Gastrocnemius medialis (tissue), 4 donors: ENCODE data around the gene ELK4.

Experiments
- CTCF ChIP-seq, 5 experiments: fragments of 450-650 bp in 3 of 5; fragments of 200-600 bp in 2 of 5; sonication (generic) in 2 of 5; IDR thresholded peaks in 4 of 5; conservative IDR thresholded peaks in 1 of 5; 1 replicate in 4 of 5; 2 replicates in 1 of 5; pipeline ENCODE4 v1.5.1; 2016 to 2019; ENCODE audit warnings: antibody characterized with exemption in 5 of 5, mild to moderate bottlenecking in 3 of 5, moderate library complexity in 3 of 5
- POLR2A ChIP-seq, 2 donors: fragments of 450-650 bp; IDR thresholded peaks; one replicate each; pipeline ENCODE4 v1.6.1; 2017; ENCODE audit warnings: antibody characterized with exemption in 2 of 2, mild to moderate bottlenecking in 2 of 2, moderate library complexity in 2 of 2

- TF ChIP-seq CTCF (IDR thresholded peaks at IDR 0.05 in 4 of 5, conservative IDR thresholded peaks at IDR 0.05 in 1 of 5): no peak
- no peak for TF ChIP-seq POLR2A (IDR thresholded peaks at IDR 0.05)
Observed at GRCh38 chr1:205604059-205604458, 27.8 kb downstream of the ELK4 start.
